CD14-positive monocyte (primary cell): ENCODE data around the gene SEMA4D. TPM values are rescaled to one million over a fixed set of nuclear protein-coding genes. Genes with fewer than 3 reads are reported as not detected.

Experiments used
- DNase-seq, 3 donors: peaks; one replicate each; pipeline ENCODE4 v3.0.0-alpha.2; 2011 to 2022
- H2AFZ ChIP-seq: 2 replicates; pipeline ENCODE4 v1.6.0; 2012; ENCODE audit warnings: mild to moderate bottlenecking, low read depth, low read length, inconsistent platforms; ENCODE audit not compliant: insufficient read depth, poor library complexity, severe bottlenecking
- H3K27ac ChIP-seq, 2 donors: 1 replicate in 1 of 2; 2 replicates in 1 of 2; pipeline ENCODE4 v1.5.1; 2012 to 2013; ENCODE audit warnings: low read length in 2 of 2, control low read depth in 1 of 2, inconsistent platforms in 1 of 2, low read depth in 1 of 2, mild to moderate bottlenecking in 1 of 2
- H3K27me3 ChIP-seq, 2 donors: one replicate each; pipeline versions ENCODE4 v1.6.0 to v1.6.1; 2011 to 2013; ENCODE audit warnings: low read length in 2 of 2; ENCODE audit not compliant: control insufficient read depth in 2 of 2, insufficient read depth in 2 of 2
- H3K36me3 ChIP-seq, 2 donors: replicated peaks in 1 of 2; 1 replicate in 1 of 2; 2 replicates in 1 of 2; pipeline versions ENCODE4 v1.5.1 to v1.6.1; 2012 to 2013; ENCODE audit warnings: low read length in 2 of 2, control low read depth in 1 of 2, inconsistent platforms in 1 of 2, mild to moderate bottlenecking in 1 of 2; ENCODE audit not compliant: insufficient read depth in 2 of 2, control insufficient read depth in 1 of 2
- H3K4me1 ChIP-seq, 2 donors: 1 replicate in 1 of 2; 2 replicates in 1 of 2; pipeline versions ENCODE4 v1.5.1 to v1.6.1; 2012 to 2013; ENCODE audit warnings: low read length in 2 of 2, control low read depth in 1 of 2, inconsistent platforms in 1 of 2, mild to moderate bottlenecking in 1 of 2, moderate library complexity in 1 of 2; ENCODE audit not compliant: insufficient read depth in 2 of 2, control insufficient read depth in 1 of 2
- H3K4me2 ChIP-seq: replicated peaks from 2 replicates; pipeline ENCODE3; 2012; ENCODE audit warnings: low read length, moderate library complexity, mild to moderate bottlenecking; ENCODE audit not compliant: poor library complexity, severe bottlenecking; ENCODE audit errors: extremely low read depth
- H3K4me3 ChIP-seq, 3 experiments: fragments of 200-600 bp in 1 of 3; sonication (generic) in 1 of 3; replicated peaks in 1 of 3; 1 replicate in 2 of 3; 2 replicates in 1 of 3; pipeline ENCODE4 v1.5.1; 2011 to 2013; ENCODE audit warnings: low read length in 3 of 3, mild to moderate bottlenecking in 3 of 3, control low read depth in 2 of 3, low read depth in 2 of 3, inconsistent platforms in 1 of 3, moderate library complexity in 1 of 3
- H3K79me2 ChIP-seq: 2 replicates; pipeline ENCODE4 v1.6.0; 2012; ENCODE audit warnings: mild to moderate bottlenecking, control low read depth, inconsistent platforms, low read length, moderate library complexity; ENCODE audit not compliant: insufficient read depth
- H3K9ac ChIP-seq: 2 replicates; pipeline ENCODE4 v1.6.0; 2017; ENCODE audit warnings: low read length, mild to moderate bottlenecking; ENCODE audit not compliant: insufficient read depth, poor library complexity, severe bottlenecking
- H3K9me3 ChIP-seq, 2 donors: replicated peaks in 1 of 2; 1 replicate in 1 of 2; 2 replicates in 1 of 2; pipeline versions ENCODE4 v1.5.1 to v1.6.1; 2012 to 2013; ENCODE audit warnings: low read length in 2 of 2, control low read depth in 1 of 2; ENCODE audit not compliant: control insufficient read depth in 1 of 2, insufficient read depth in 1 of 2
- H4K20me1 ChIP-seq: 2 replicates; pipeline ENCODE4 v1.6.0; 2012; ENCODE audit warnings: mild to moderate bottlenecking, low read length, control low read depth, moderate library complexity; ENCODE audit not compliant: insufficient read depth
- H3K27ac Mint-ChIP-seq, 7 donors: one replicate each; pipeline ENCODE4 v1.8.0; 2020; ENCODE audit warnings: mild to moderate bottlenecking in 7 of 7, mixed read lengths in 7 of 7, moderate library complexity in 6 of 7, inconsistent platforms in 2 of 7
- H3K27me3 Mint-ChIP-seq, 3 donors: one replicate each; pipeline ENCODE4 v1.8.0; 2021 to 2022; ENCODE audit warnings: low read depth in 3 of 3, mild to moderate bottlenecking in 3 of 3, mixed read lengths in 3 of 3, moderate library complexity in 3 of 3, inconsistent platforms in 1 of 3
- H3K36me3 Mint-ChIP-seq, 2 donors: one replicate each; pipeline ENCODE4 v1.8.0; 2020; ENCODE audit warnings: mixed read lengths in 2 of 2, inconsistent platforms in 1 of 2, mild to moderate bottlenecking in 1 of 2
- H3K4me1 Mint-ChIP-seq: one replicate; pipeline ENCODE4 v1.8.0; 2020; ENCODE audit warnings: mild to moderate bottlenecking, mixed read lengths
- H3K4me3 Mint-ChIP-seq, 2 donors: one replicate each; pipeline ENCODE4 v1.8.0; 2020; ENCODE audit warnings: mild to moderate bottlenecking in 2 of 2, mixed read lengths in 2 of 2, moderate library complexity in 1 of 2
- H3K9me3 Mint-ChIP-seq, 7 donors: one replicate each; pipeline ENCODE4 v1.8.0; 2020 to 2022; ENCODE audit warnings: mixed read lengths in 7 of 7, mild to moderate bottlenecking in 6 of 7, moderate library complexity in 6 of 7, inconsistent platforms in 2 of 7
- CTCF ChIP-seq: fragments of 200-600 bp; IDR thresholded peaks from one replicate; pipeline ENCODE4 v1.8.0; 2022; ENCODE audit warnings: antibody characterized with exemption, mild to moderate bottlenecking
- WGBS: methylation state at CpG from one replicate; pipeline ENCODE4 v1.1.5; 2013; ENCODE audit warnings: missing lambda C conversion rate; ENCODE audit not compliant: insufficient coverage; 5-methylcytosine and 5-hydroxymethylcytosine counted together
- intact Hi-C, 2 donors: fragments of 100-400 bp; cut with micrococcal nuclease; formaldehyde crosslinking; loops; one replicate each; pipeline versions ENCODE4 v1.15.0 to v1.15.1; 2023
- polyA plus RNA-seq, 3 donors: library from polyadenylated mRNA; depleted of rRNA in 1 of 3; unstranded in 2 of 3; stranded (reverse) in 1 of 3; fragments of 300-500 nt in 2 of 3; fragments of >200 nt in 1 of 3; fragmentation: Illumina TruSeq in 2 of 3; gene quantifications; 1 replicate in 2 of 3; 2 replicates in 1 of 3; pipeline ENCODE4 v1.2.3, GENCODE V29; 2012 to 2021

The SEMA4D gene
- polyA plus RNA-seq, 3 donors, result 28.2 to 117 (median 28.6) TPM

- no peaks in the 10 kb centered on the region for H3K4me1 ChIP-seq
- 67% methylated on average over 1 of the region's 4 CpGs for WGBS
- no peak for DNase-seq
- Mint-ChIP-seq H3K4me1 (peaks cover 2% of the 10 kb centered on the region), H3K36me3 (peaks cover 7 to 18% of the 10 kb centered on the region in 2 donors), H3K27ac (peak overlapping the region in 1 of 7 donors; percentile 12), H3K4me3 (no peak overlapping the region), H3K27me3 (peaks cover 0 to 3% (median 0%) of the 10 kb centered on the region in 3 donors), H3K9me3 (no peaks in the 10 kb centered on the region)
- H3K79me2 ChIP-seq, result no peaks in the 10 kb centered on the region
- H3K4me2 ChIP-seq, result no peak overlapping the region
- H3K9ac ChIP-seq, result no peak overlapping the region
- no peak overlapping the region for H2AFZ ChIP-seq
- TF ChIP-seq CTCF, result no peak
- H3K36me3 ChIP-seq, result peaks cover 9 to 50% of the 10 kb centered on the region in 2 donors
- no peaks in the 10 kb centered on the region for H3K9me3 ChIP-seq
- no peak overlapping the region for H3K27ac ChIP-seq
- H3K27me3 ChIP-seq, result no peaks in the 10 kb centered on the region
- H4K20me1 ChIP-seq, result peaks cover 55% of the 10 kb centered on the region
- intact Hi-C loops, result no loop called here
- no peak overlapping the region for H3K4me3 ChIP-seq
These were observed 130.6 kb downstream of the SEMA4D start for GRCh38 chr9:89367281-89367680.

GRCh38 chr9:89366711-89367110 is 131.2 kb downstream of the SEMA4D start:
- intact Hi-C loops, result no loop called here
- H3K36me3 Mint-ChIP-seq, result peaks cover 13 to 23% of the 10 kb centered on the region in 2 donors
- Histone ChIP-seq H3K4me2 (no peak overlapping the region), H3K36me3 (peaks cover 15 to 50% of the 10 kb centered on the region in 2 donors), H3K9ac (no peak overlapping the region), H3K79me2 (no peaks in the 10 kb centered on the region), H3K27ac (no peak overlapping the region), H3K27me3 (no peaks in the 10 kb centered on the region), H4K20me1 (peaks cover 58% of the 10 kb centered on the region), H3K4me3 (no peak overlapping the region), H3K4me1 (no peaks in the 10 kb centered on the region), H2AFZ (no peak overlapping the region), H3K9me3 (no peaks in the 10 kb centered on the region)
- H3K27ac Mint-ChIP-seq, result peak overlapping the region in 2 of 7 donors; percentile 12 to 54
- H3K27me3 Mint-ChIP-seq, result peaks cover 0 to 3% (median 0%) of the 10 kb centered on the region in 3 donors
- peak in 1 of 3 donors; percentile 55 for DNase-seq
- peaks cover 2% of the 10 kb centered on the region for H3K4me1 Mint-ChIP-seq
- no peak overlapping the region for H3K4me3 Mint-ChIP-seq
- 100% methylated on average over 1 of the region's 3 CpGs for WGBS
- TF ChIP-seq CTCF, result no peak
- H3K9me3 Mint-ChIP-seq, result no peaks in the 10 kb centered on the region
